HepG2 (cell line): ENCODE results near the gene SLC20A1. TPM values are rescaled to one million over a fixed set of nuclear protein-coding genes. Genes with fewer than 3 reads are reported as not detected.
A peak's percentile ranks its signal among the peaks of the same experiment; 100 is the strongest.

Experiments used
- ELF3 ChIP-seq: IDR thresholded peaks from 2 replicates; pipeline ENCODE4 v1.6.1; 2016; ENCODE audit warnings: missing genetic modification reagents, missing compliant biosample characterization
- FOXC1 ChIP-seq: sonication (generic); formaldehyde crosslinking; IDR thresholded peaks from 2 replicates; pipeline ENCODE4 v1.8.0; 2022; ENCODE audit warnings: mild to moderate bottlenecking, missing genetic modification reagents, borderline replicate concordance
- HNF1A ChIP-seq, 2 experiments: sonication (generic) in 1 of 2; formaldehyde crosslinking in 1 of 2; IDR thresholded peaks; 2 replicates each; pipeline versions ENCODE4 v1.4.0 to v1.6.1; 2016 to 2020; ENCODE audit warnings: borderline replicate concordance in 1 of 2, low read depth in 1 of 2, mild to moderate bottlenecking in 1 of 2, missing genetic modification reagents in 1 of 2
- HNF1B ChIP-seq: sonication (generic); formaldehyde crosslinking; IDR thresholded peaks from 2 replicates; pipeline ENCODE4 v1.5.1; 2020; ENCODE audit warnings: mild to moderate bottlenecking, moderate library complexity, missing genetic modification reagents
- HNF4G ChIP-seq, 2 experiments: sonication (generic) in 1 of 2; formaldehyde crosslinking in 1 of 2; IDR thresholded peaks; 2 replicates each; pipeline versions ENCODE4 v1.4.0 to v1.6.1; 2011 to 2020; ENCODE audit warnings: borderline replicate concordance in 2 of 2, low read depth in 2 of 2, mild to moderate bottlenecking in 2 of 2, low read length in 1 of 2, missing genetic modification reagents in 1 of 2, moderate library complexity in 1 of 2
- HOMEZ ChIP-seq: IDR thresholded peaks from 2 replicates; pipeline ENCODE4 v1.6.1; 2016; ENCODE audit warnings: low read depth
- PTBP1 ChIP-seq: fragments of 200-400 bp; formaldehyde crosslinking; IDR thresholded peaks from 2 replicates; pipeline ENCODE4 v1.6.1; 2018; ENCODE audit warnings: low read length, low read depth; ENCODE audit not compliant: poor library complexity, severe bottlenecking
- SETDB1 ChIP-seq: sonication (generic); formaldehyde crosslinking; IDR thresholded peaks from 2 replicates; pipeline ENCODE4 v1.5.1; 2020; ENCODE audit warnings: missing genetic modification reagents, mild to moderate bottlenecking, borderline replicate concordance
- ZNF672 ChIP-seq: sonication (generic); formaldehyde crosslinking; IDR thresholded peaks from 2 replicates; pipeline ENCODE4 v1.8.1; 2022; ENCODE audit warnings: missing genetic modification reagents
- ZNF740 ChIP-seq: sonication (generic); formaldehyde crosslinking; IDR thresholded peaks from 2 replicates; pipeline ENCODE4 v1.4.0; 2020; ENCODE audit warnings: missing genetic modification reagents
- ZNF775 ChIP-seq: sonication (generic); formaldehyde crosslinking; IDR thresholded peaks from 2 replicates; pipeline ENCODE4 v1.4.0; 2020; ENCODE audit warnings: missing genetic modification reagents, mild to moderate bottlenecking, moderate library complexity, borderline replicate concordance
- ZNF792 ChIP-seq: IDR thresholded peaks from 2 replicates; pipeline ENCODE4 v1.6.1; 2016
- ZSCAN29 ChIP-seq: sonication (generic); formaldehyde crosslinking; conservative IDR thresholded peaks from 2 replicates; pipeline ENCODE4 v1.4.0; 2020; ENCODE audit warnings: mild to moderate bottlenecking, missing genetic modification reagents
- polyA plus RNA-seq, 8 experiments: library from polyadenylated mRNA; depleted of rRNA in 3 of 8; stranded (reverse) in 7 of 8; unstranded in 1 of 8; fragments of >200 nt; fragmentation: Illumina TruSeq in 4 of 8; extraction: Trizol in 4 of 8; gene quantifications; 2 replicates each; pipeline versions ENCODE4 v1.2.1 to v1.2.3, GENCODE V29; 2011 to 2016; ENCODE audit warnings: low read depth in 4 of 8, missing spikeins in 1 of 8, mixed read lengths in 1 of 8; ENCODE audit not compliant: insufficient read depth in 1 of 8
- total RNA-seq, 5 experiments: library from RNA; depleted of rRNA; stranded (reverse); fragments of >200 nt; fragmentation: Illumina TruSeq; extraction: Trizol; gene quantifications; 2 replicates each; pipeline ENCODE4 v1.2.3, GENCODE V29; 2016; ENCODE audit warnings: low read depth in 1 of 5
- TF ChIP-seq, protein P1 (sequence below): sonication (generic); formaldehyde crosslinking; IDR thresholded peaks from 2 replicates; pipeline ENCODE4 v1.4.0; 2020; ENCODE audit warnings: mild to moderate bottlenecking, missing genetic modification reagents
- TF ChIP-seq, protein P2 (sequence below): sonication (generic); formaldehyde crosslinking; IDR thresholded peaks from 2 replicates; pipeline ENCODE4 v1.4.0; 2020; ENCODE audit warnings: missing genetic modification reagents

Gene SLC20A1
- total and polyA plus RNA-seq, 2 of the 13 experiments (the other 11 are each of a cell fraction or from before 2014, with no cell fraction given): 54.0 to 85.9 TPM

DNA sequence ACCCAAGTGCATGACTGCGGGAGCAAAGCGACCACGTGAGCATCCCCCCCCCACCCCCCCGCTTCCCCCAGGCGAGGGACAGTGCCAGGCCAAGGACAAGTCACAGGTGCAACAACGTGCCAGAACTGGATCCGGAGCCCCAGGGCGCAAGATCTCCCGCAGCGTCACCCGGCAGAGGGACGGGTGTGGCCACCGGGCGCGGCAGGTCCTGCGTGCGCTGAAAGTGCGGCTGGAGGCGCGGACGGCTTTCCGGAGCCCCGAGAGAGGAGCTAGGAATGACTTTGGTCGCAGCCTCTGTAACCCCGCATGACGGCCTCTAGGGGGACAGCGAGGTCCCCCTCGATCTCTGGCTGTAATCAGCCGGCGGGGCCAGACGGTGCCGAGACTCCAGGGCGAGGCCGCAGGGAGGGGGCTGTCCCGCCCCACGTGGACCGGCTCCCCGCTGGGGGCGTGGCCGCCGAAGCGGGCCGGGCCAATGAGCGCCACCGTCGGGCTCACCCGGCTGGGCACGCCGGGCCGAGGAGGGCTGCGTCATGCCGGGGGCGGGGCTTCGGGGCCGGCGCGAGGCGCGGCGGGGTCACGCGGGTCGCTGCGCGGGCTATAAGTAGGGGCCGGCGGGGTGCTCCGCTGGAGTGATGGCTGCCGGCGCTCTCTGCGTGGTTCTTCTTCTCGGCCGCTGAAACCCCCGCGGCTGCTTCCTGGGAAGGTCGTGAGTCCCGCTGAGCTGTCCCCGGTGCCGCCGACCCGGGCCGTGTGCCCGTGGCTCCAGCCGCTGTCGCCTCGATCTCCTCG is at the start of gene SLC20A1 (continued):
- TF ChIP-seq HNF1B: peak; percentile 67
- TF ChIP-seq ZNF775: no peak
- TF ChIP-seq ZSCAN29: peak; percentile 8; the same call in 1 of the 2 replicates
- TF ChIP-seq ZNF740 (CRISPR knock-in tag): peak; percentile 87
- TF ChIP-seq PTBP1: no peak
- TF ChIP-seq ELF3 (CRISPR knock-in tag): 0 out of 2 replicates have a peak, but pooled peaks have one; percentile 56
- no peak; the same call in 1 of the 2 replicates for TF ChIP-seq ZNF792 (CRISPR knock-in tag)
- TF ChIP-seq SETDB1 (CRISPR knock-in tag): no peak
- TF ChIP-seq HNF1A (IDR thresholded peaks at IDR 0.05; ENCODE audit: low read depth): no peak
- TF ChIP-seq HNF1A (CRISPR knock-in tag; IDR thresholded peaks at IDR 0.05; ENCODE audit: borderline replicate concordance): no peak
- TF ChIP-seq HNF4G (IDR thresholded peaks at IDR 0.05; ENCODE audit: borderline replicate concordance, low read depth, low read length): peak; percentile 38; the same call in 1 of the 2 replicates
- TF ChIP-seq HNF4G (CRISPR knock-in tag; IDR thresholded peaks at IDR 0.05; ENCODE audit: borderline replicate concordance, low read depth): 0 out of 2 replicates have a peak, but pooled peaks have one; percentile 49
- TF ChIP-seq, protein P1, sequence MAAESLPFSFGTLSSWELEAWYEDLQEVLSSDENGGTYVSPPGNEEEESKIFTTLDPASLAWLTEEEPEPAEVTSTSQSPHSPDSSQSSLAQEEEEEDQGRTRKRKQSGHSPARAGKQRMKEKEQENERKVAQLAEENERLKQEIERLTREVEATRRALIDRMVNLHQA (CRISPR knock-in tag): no peak
- TF ChIP-seq, protein P2, sequence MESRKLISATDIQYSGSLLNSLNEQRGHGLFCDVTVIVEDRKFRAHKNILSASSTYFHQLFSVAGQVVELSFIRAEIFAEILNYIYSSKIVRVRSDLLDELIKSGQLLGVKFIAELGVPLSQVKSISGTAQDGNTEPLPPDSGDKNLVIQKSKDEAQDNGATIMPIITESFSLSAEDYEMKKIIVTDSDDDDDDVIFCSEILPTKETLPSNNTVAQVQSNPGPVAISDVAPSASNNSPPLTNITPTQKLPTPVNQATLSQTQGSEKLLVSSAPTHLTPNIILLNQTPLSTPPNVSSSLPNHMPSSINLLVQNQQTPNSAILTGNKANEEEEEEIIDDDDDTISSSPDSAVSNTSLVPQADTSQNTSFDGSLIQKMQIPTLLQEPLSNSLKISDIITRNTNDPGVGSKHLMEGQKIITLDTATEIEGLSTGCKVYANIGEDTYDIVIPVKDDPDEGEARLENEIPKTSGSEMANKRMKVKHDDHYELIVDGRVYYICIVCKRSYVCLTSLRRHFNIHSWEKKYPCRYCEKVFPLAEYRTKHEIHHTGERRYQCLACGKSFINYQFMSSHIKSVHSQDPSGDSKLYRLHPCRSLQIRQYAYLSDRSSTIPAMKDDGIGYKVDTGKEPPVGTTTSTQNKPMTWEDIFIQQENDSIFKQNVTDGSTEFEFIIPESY: no peak
- peak; percentile 16; the same call in 1 of the 2 replicates for TF ChIP-seq FOXC1
- peak; percentile 37; the same call in 1 of the 2 replicates for TF ChIP-seq HOMEZ (CRISPR knock-in tag)
- no peak for TF ChIP-seq ZNF672 (CRISPR knock-in tag)
